Calu3 (cell line): ENCODE results near the gene MUCL3. TPM values are rescaled to one million over a fixed set of nuclear protein-coding genes. Genes with fewer than 3 reads are reported as not detected.

Experiments
- BruUV-seq: library from RNA; stranded (reverse); fragments of 400-500 nt; replicated peaks from 2 replicates; lab custom pipeline; 2021; lab: Mats Ljungman, UMichigan
- CTCF ChIA-PET: fragments of 300-600 bp; sonication (Branson Sonifier 250); formaldehyde crosslinking; loops from one replicate; lab custom pipeline; 2022; ENCODE audit warnings: antibody characterized with exemption; lab: Charles Lee
- DNase-seq: peaks from one replicate; pipeline ENCODE4 v3.0.0; 2022
- H3K27ac Mint-ChIP-seq: one replicate; pipeline ENCODE4 v1.8.0; 2022; ENCODE audit warnings: mixed read lengths; ENCODE audit not compliant: unreplicated experiment
- H3K27me3 Mint-ChIP-seq: one replicate; pipeline ENCODE4 v1.8.0; 2022; ENCODE audit warnings: mixed read lengths; ENCODE audit not compliant: unreplicated experiment
- H3K36me3 Mint-ChIP-seq: one replicate; pipeline ENCODE4 v1.8.0; 2022; ENCODE audit warnings: mild to moderate bottlenecking, moderate library complexity, mixed read lengths; ENCODE audit not compliant: insufficient read depth, unreplicated experiment
- H3K4me1 Mint-ChIP-seq: one replicate; pipeline ENCODE4 v1.8.0; 2022; ENCODE audit warnings: mild to moderate bottlenecking, low read depth, mixed read lengths; ENCODE audit not compliant: unreplicated experiment
- H3K4me3 Mint-ChIP-seq: one replicate; pipeline ENCODE4 v1.8.0; 2022; ENCODE audit warnings: mild to moderate bottlenecking, low read depth, moderate library complexity, mixed read lengths; ENCODE audit not compliant: unreplicated experiment
- H3K9me3 Mint-ChIP-seq: one replicate; pipeline ENCODE4 v1.8.0; 2022; ENCODE audit warnings: low read depth, mixed read lengths; ENCODE audit not compliant: unreplicated experiment
- intact Hi-C: fragments of 100-400 bp; cut with micrococcal nuclease; formaldehyde crosslinking; loops from one replicate; pipeline ENCODE4 v1.10.0; 2022; ENCODE audit not compliant: unreplicated experiment
- total RNA-seq: library from RNA; stranded (reverse); gene quantifications from 2 replicates; pipeline ENCODE4 v1.2.3, GENCODE V29; 2022
- TF ChIP-seq, protein P1 (sequence below): fragments of 200-600 bp; IDR thresholded peaks from one replicate; pipeline ENCODE4 v1.8.0; 2022; ENCODE audit warnings: antibody characterized with exemption; ENCODE audit not compliant: unreplicated experiment

Gene MUCL3
- total RNA-seq, 1 experiment from 2014 or later, result 0.07 TPM

DNA sequence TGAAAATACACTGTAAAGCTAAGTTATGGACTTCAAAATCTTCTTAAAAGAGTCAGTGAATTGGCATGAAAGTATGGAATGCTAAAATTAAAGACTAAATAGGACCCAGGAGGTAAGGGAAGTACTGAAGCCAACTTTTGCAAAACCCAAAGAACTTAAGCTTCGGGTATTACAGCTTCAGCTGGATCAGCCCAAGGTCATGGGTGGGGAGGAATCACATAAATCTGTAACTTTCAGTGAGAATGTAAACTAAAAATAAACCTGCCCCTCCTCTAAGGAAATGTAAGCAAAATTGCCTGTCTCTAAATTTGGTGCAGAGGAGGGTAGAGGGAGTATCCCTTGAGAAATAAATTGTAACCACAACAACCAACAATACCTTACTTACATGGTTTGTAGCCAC lies 38.4 kb downstream of the MUCL3 start:
- CTCF ChIA-PET, result no interaction called here
- Mint-ChIP-seq H3K4me1 (peaks cover 23% of the 10 kb centered on the region), H3K36me3 (peaks cover 3% of the 10 kb centered on the region), H3K9me3 (peaks cover 6% of the 10 kb centered on the region), H3K4me3 (no peak overlapping the region), H3K27ac (no peak overlapping the region), H3K27me3 (peaks cover 13% of the 10 kb centered on the region)
- intact Hi-C loops, result no loop called here
- TF ChIP-seq, protein P1, sequence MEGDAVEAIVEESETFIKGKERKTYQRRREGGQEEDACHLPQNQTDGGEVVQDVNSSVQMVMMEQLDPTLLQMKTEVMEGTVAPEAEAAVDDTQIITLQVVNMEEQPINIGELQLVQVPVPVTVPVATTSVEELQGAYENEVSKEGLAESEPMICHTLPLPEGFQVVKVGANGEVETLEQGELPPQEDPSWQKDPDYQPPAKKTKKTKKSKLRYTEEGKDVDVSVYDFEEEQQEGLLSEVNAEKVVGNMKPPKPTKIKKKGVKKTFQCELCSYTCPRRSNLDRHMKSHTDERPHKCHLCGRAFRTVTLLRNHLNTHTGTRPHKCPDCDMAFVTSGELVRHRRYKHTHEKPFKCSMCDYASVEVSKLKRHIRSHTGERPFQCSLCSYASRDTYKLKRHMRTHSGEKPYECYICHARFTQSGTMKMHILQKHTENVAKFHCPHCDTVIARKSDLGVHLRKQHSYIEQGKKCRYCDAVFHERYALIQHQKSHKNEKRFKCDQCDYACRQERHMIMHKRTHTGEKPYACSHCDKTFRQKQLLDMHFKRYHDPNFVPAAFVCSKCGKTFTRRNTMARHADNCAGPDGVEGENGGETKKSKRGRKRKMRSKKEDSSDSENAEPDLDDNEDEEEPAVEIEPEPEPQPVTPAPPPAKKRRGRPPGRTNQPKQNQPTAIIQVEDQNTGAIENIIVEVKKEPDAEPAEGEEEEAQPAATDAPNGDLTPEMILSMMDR, result no peak
- BruUV-seq, result no TSS peak
- no peak for DNase-seq

DNA sequence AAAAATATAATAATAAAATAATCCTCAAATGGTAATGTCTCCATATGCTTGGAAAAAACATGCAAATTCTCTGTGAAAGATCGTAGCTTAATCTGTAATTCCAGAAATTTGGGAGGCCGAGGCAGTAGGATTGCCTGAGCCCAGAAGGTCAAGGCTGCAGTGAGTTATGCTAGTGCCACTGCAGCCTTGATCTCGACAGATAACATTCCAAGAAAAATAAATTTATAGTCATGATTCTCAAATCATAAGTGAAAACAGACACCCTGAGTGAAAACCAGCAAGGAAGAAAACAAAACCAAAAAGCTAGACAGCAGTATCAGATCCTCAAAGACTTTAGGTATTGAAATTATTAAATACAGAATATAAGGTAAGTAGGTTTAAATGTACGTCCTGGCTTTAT lies 38.9 kb downstream of the MUCL3 start:
- no peak overlapping the region for H3K27ac Mint-ChIP-seq
- H3K36me3 Mint-ChIP-seq, result peaks cover 3% of the 10 kb centered on the region
- TF ChIP-seq, protein P1, result no peak
- intact Hi-C loops, result no loop called here
- peaks cover 13% of the 10 kb centered on the region for H3K27me3 Mint-ChIP-seq
- H3K4me1 Mint-ChIP-seq, result peaks cover 23% of the 10 kb centered on the region
- no peak for DNase-seq
- no TSS peak for BruUV-seq
- H3K9me3 Mint-ChIP-seq, result peaks cover 6% of the 10 kb centered on the region
- H3K4me3 Mint-ChIP-seq, result no peak overlapping the region
- CTCF ChIA-PET, result no interaction called here

DNA sequence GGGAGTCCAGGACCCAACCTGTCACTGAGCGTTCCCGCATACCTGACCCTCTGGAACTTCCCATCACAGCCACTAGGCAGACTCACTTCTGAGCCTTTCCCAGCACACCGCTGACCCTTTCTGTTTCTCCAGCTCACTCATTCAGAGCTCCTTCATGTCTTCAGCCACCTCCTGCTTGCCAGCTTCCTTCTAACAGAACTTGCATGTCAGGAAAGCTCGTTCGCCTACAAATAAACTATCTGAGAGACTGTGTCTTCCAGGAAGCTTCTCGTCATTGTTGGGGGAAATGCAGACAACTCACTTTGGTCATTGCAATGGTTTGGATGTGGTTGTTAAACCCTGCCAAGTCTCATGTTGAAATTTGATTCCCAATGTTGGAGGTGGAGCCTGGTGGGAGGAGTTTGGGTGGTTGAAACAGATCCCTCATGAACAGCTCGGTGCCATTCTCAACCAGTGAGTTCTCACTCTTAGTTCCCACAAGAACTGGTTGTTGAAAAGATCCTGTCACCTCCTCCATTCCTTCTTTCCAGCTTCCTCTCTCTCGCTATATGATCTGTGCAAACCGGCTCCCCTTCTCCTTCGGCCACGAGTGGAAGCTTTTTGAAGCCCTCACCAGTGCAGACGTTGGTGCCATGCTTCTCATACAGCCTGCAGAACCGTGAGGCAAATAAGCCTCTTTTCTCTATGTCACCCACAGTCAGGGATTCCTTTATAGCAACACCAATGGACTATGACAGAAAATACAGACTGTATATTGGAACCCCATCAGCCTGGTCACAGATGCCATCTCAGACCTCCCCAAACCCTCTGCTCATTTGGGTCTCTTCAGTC lies 41.4 kb downstream of the MUCL3 start:
- CTCF ChIA-PET, result interaction anchor here (0.6 to 2.2 kb wide), 13 partner anchors 9 to 132 kb away, joined by 3 to 12 read pairs (median 4); partner anchors contain the start of genes MUCL3, PSORS1C1 and VARS2
- peaks cover 13% of the 10 kb centered on the region for H3K27me3 Mint-ChIP-seq
- no TSS peak for BruUV-seq
- peaks cover 3% of the 10 kb centered on the region for H3K36me3 Mint-ChIP-seq
- peaks cover 6% of the 10 kb centered on the region for H3K9me3 Mint-ChIP-seq
- H3K4me1 Mint-ChIP-seq, result peaks cover 29% of the 10 kb centered on the region
- intact Hi-C loops, result no loop called here
- peak; percentile 58 for DNase-seq
- peak overlapping the region; percentile 48 for H3K27ac Mint-ChIP-seq
- peak overlapping the region; percentile 7 for H3K4me3 Mint-ChIP-seq
- TF ChIP-seq, protein P1, result no peak

DNA sequence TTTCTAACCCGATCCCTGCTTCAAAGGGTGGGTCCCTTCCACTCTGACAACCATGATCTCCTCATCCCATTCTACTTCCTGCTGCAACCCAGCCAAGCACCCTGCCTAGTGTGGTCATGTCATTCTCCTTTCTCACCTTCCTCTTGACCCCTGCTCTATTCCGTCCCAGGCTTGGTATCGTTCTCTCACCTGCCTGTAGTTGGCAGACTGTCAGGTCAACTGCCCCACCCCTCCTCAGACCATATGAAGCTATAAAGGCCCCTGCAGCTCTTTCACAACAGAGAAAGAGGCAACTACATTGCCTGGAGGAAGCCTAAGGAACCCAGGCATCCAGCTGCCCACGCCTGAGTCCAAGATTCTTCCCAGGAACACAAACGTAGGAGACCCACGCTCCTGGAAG lies 42.7 kb downstream of the MUCL3 start, which contains the start of gene MUC21:
TSS of gene MUC21 (plus strand) at position 280 of the 400 bp plus-strand sequence. CDS start 241 bp downstream, outside the sequence.
- Mint-ChIP-seq H3K9me3 (peaks cover 2% of the 10 kb centered on the region), H3K4me3 (no peak within 1 kb of the TSS), H3K4me1 (peaks cover 29% of the 10 kb centered on the region), H3K36me3 (no peaks in the 10 kb centered on the region), H3K27ac (peak within 1 kb of the TSS; percentile 48), H3K27me3 (peaks cover 2% of the 10 kb centered on the region)
- BruUV-seq, result no TSS peak
- CTCF ChIA-PET, result interaction anchor here (0.6 to 1.9 kb wide), 3 partner anchors 61 to 161 kb away, joined by 3 to 5 read pairs (median 3); no protein-coding TSS in a partner anchor
- TF ChIP-seq, protein P1, result no peak
- intact Hi-C loops, result no loop called here
- DNase-seq, result no peak
